ENCODE data around the gene GPR22.

GRCh38 chr7:107479303-107479702 is 9.4 kb downstream of the GPR22 start:
- TF ChIP-seq CTCF (IDR thresholded peaks at IDR 0.05) (no peak), ZFX (IDR thresholded peaks at IDR 0.05; ENCODE audit: borderline replicate concordance) (no peak)

All from 22Rv1 (cell line).